HEK293 (cell line): ENCODE data around the gene LPP.

Source experiments
- CTCF ChIA-PET: fragments of 350-600 bp; formaldehyde crosslinking; extraction: SDS; loops from one replicate; lab custom pipeline; 2021; ENCODE audit warnings: antibody characterized with exemption; lab: Yijun Ruan, JAX
- POLR2A ChIA-PET: fragments of 300-600 bp; formaldehyde crosslinking; extraction: SDS; loops from one replicate; lab custom pipeline; 2020; ENCODE audit warnings: antibody characterized with exemption, inconsistent platforms; lab: Yijun Ruan, JAX
- H3K27ac ChIP-seq: fragments of 200-500 bp; sonication (Bioruptor generic); 2 replicates; pipeline ENCODE4 v1.5.1; 2014; ENCODE audit warnings: low read depth, low read length, control low read depth, inconsistent platforms; ENCODE audit errors: extremely low read depth
- H3K36me3 ChIP-seq, 2 experiments: fragments of 200-500 bp in 1 of 2; sonication (Bioruptor generic) in 1 of 2; 1 replicate in 1 of 2; 2 replicates in 1 of 2; pipeline ENCODE4 v1.5.1; 2014 to 2017; ENCODE audit warnings: inconsistent platforms in 2 of 2, low read length in 2 of 2; ENCODE audit not compliant: control insufficient read depth in 2 of 2, insufficient read depth in 1 of 2
- H3K4me1 ChIP-seq: fragments of 200-500 bp; sonication (Bioruptor generic); 2 replicates; pipeline ENCODE4 v1.5.1; 2014; ENCODE audit warnings: mild to moderate bottlenecking, low read length, inconsistent platforms; ENCODE audit not compliant: control insufficient read depth, insufficient read depth
- H3K4me3 ChIP-seq: 2 replicates; pipeline ENCODE4 v1.5.1; 2011; ENCODE audit warnings: low read depth, mild to moderate bottlenecking, control low read depth, low read length, moderate library complexity
- H3K9me3 ChIP-seq: fragments of 200-500 bp; sonication (Bioruptor generic); 2 replicates; pipeline ENCODE4 v1.5.1; 2014; ENCODE audit warnings: low read depth, low read length, inconsistent platforms; ENCODE audit not compliant: control insufficient read depth, insufficient read depth
- ZBTB17 ChIP-seq: fragments of 450-650 bp; formaldehyde crosslinking; IDR thresholded peaks from 2 replicates; pipeline ENCODE4 v1.5.1; 2016; ENCODE audit warnings: missing biosample characterization, missing genetic modification characterization
- ZFHX2 ChIP-seq: fragments of 450-650 bp; formaldehyde crosslinking; conservative IDR thresholded peaks from 2 replicates; pipeline ENCODE4 v1.5.1; 2016; ENCODE audit warnings: missing biosample characterization, missing genetic modification characterization
- ZNF292 ChIP-seq: fragments of 450-650 bp; formaldehyde crosslinking; IDR thresholded peaks from 2 replicates; pipeline ENCODE4 v1.5.1; 2016; ENCODE audit warnings: low read depth, missing biosample characterization, missing genetic modification characterization, borderline replicate concordance
- ZNF350 ChIP-seq: fragments of 450-650 bp; formaldehyde crosslinking; IDR thresholded peaks from 2 replicates; pipeline ENCODE4 v1.5.0; 2017; ENCODE audit warnings: missing biosample characterization, mild to moderate bottlenecking, missing genetic modification characterization
- ZNF600 ChIP-seq: fragments of 450-650 bp; formaldehyde crosslinking; IDR thresholded peaks from 2 replicates; pipeline ENCODE4 v1.5.1; 2016; ENCODE audit warnings: missing biosample characterization, missing genetic modification characterization
- ZNF677 ChIP-seq: fragments of 450-650 bp; IDR thresholded peaks from 2 replicates; pipeline ENCODE4 v1.5.0; 2018; ENCODE audit warnings: missing biosample characterization, mild to moderate bottlenecking, missing genetic modification characterization, moderate library complexity
- ZNF76 ChIP-seq: fragments of 450-650 bp; formaldehyde crosslinking; IDR thresholded peaks from 2 replicates; pipeline ENCODE4; 2016; ENCODE audit warnings: low read depth, missing biosample characterization, missing genetic modification characterization, borderline replicate concordance
- ZSCAN16 ChIP-seq: fragments of 450-650 bp; formaldehyde crosslinking; IDR thresholded peaks from 2 replicates; pipeline ENCODE4 v1.5.1; 2016; ENCODE audit warnings: missing biosample characterization, missing genetic modification characterization
- TF ChIP-seq, protein P1 (sequence below): fragments of 450-650 bp; IDR thresholded peaks from 2 replicates; pipeline ENCODE4 v1.5.1; 2018; ENCODE audit warnings: missing biosample characterization, mild to moderate bottlenecking, missing genetic modification characterization
- TF ChIP-seq, protein P2 (sequence below): fragments of 450-650 bp; formaldehyde crosslinking; IDR thresholded peaks from 2 replicates; pipeline ENCODE4 v1.5.1; 2016; ENCODE audit warnings: missing biosample characterization, missing genetic modification characterization
- TF ChIP-seq, protein P3 (sequence below): fragments of 450-650 bp; formaldehyde crosslinking; conservative IDR thresholded peaks from 2 replicates; pipeline ENCODE4 v1.5.1; 2016; ENCODE audit warnings: low read depth, missing biosample characterization, missing genetic modification characterization
- TF ChIP-seq, protein P4 (sequence below): fragments of 450-650 bp; formaldehyde crosslinking; IDR thresholded peaks from 2 replicates; pipeline ENCODE4 v1.5.1; 2016; ENCODE audit warnings: missing biosample characterization, missing genetic modification characterization
- TF ChIP-seq, protein P5 (sequence below): fragments of 450-650 bp; formaldehyde crosslinking; IDR thresholded peaks from 2 replicates; pipeline ENCODE4 v1.5.1; 2016; ENCODE audit warnings: missing biosample characterization, missing genetic modification characterization, borderline replicate concordance

Gene LPP

DNA sequence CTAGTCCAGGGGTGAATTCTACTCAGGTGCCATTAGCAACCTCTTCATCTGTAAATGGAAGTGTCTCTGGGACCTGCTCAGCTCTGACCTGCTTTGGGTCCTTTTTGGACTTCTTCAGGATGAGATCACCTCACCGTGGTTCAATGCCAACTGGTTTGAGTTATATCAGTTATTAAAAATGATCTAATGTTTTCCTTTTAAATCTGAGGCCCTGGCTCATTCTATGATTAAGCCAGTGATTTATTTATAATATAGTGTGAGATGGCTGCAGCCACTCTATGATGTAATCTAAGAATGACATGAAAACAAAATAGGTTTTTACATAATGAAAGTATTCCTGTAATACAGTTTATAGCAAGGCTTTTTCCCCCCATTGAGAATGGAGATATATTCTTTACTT lies 79.4 kb downstream of the LPP start (continued):
- TF ChIP-seq ZNF350 (tag by site-specific recombination) (no peak), ZFHX2 (tag by site-specific recombination) (no peak), ZBTB17 (no peak)
- TF ChIP-seq, protein P1, sequence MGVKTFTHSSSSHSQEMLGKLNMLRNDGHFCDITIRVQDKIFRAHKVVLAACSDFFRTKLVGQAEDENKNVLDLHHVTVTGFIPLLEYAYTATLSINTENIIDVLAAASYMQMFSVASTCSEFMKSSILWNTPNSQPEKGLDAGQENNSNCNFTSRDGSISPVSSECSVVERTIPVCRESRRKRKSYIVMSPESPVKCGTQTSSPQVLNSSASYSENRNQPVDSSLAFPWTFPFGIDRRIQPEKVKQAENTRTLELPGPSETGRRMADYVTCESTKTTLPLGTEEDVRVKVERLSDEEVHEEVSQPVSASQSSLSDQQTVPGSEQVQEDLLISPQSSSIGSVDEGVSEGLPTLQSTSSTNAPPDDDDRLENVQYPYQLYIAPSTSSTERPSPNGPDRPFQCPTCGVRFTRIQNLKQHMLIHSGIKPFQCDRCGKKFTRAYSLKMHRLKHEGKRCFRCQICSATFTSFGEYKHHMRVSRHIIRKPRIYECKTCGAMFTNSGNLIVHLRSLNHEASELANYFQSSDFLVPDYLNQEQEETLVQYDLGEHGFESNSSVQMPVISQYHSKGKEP (tag by site-specific recombination): no peak
- TF ChIP-seq, protein P2, sequence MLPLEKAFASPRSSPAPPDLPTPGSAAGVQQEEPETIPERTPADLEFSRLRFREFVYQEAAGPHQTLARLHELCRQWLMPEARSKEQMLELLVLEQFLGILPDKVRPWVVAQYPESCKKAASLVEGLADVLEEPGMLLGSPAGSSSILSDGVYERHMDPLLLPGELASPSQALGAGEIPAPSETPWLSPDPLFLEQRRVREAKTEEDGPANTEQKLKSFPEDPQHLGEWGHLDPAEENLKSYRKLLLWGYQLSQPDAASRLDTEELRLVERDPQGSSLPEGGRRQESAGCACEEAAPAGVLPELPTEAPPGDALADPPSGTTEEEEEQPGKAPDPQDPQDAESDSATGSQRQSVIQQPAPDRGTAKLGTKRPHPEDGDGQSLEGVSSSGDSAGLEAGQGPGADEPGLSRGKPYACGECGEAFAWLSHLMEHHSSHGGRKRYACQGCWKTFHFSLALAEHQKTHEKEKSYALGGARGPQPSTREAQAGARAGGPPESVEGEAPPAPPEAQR (tag by site-specific recombination): no peak

DNA sequence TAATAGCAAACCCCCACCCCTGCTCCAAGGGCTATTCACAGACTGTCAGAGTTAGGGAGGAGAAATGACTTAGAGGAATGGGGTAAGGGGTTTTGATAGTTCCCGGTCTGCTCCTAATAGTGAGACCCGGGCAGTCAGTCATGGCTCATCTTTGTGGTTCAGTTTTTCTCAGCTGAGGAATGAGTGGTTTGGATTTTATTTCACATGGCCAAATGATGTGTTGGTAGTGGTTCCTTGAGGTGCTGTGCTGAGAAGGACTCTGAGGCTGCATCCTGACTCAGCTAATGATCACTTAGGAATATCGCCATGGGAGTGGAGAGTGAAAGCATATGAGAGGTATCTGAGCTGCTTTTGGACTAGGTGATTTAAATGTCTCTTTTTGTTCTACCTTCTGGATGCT lies 80.2 kb downstream of the LPP start:
- ChIA-PET POLR2A (no interaction called here), CTCF (interaction anchor here (0.6 kb wide), 1 partner anchor 31 kb away, joined by 3 read pairs; no protein-coding TSS in a partner anchor)
- Histone ChIP-seq H3K4me1 (no peaks in the 10 kb centered on the region), H3K9me3 (no peaks in the 10 kb centered on the region), H3K4me3 (no peak overlapping the region), H3K27ac (no peak overlapping the region), H3K36me3 (no peaks in the 10 kb centered on the region)
- no peak for TF ChIP-seq ZNF76 (tag by site-specific recombination)
- TF ChIP-seq, protein P3, sequence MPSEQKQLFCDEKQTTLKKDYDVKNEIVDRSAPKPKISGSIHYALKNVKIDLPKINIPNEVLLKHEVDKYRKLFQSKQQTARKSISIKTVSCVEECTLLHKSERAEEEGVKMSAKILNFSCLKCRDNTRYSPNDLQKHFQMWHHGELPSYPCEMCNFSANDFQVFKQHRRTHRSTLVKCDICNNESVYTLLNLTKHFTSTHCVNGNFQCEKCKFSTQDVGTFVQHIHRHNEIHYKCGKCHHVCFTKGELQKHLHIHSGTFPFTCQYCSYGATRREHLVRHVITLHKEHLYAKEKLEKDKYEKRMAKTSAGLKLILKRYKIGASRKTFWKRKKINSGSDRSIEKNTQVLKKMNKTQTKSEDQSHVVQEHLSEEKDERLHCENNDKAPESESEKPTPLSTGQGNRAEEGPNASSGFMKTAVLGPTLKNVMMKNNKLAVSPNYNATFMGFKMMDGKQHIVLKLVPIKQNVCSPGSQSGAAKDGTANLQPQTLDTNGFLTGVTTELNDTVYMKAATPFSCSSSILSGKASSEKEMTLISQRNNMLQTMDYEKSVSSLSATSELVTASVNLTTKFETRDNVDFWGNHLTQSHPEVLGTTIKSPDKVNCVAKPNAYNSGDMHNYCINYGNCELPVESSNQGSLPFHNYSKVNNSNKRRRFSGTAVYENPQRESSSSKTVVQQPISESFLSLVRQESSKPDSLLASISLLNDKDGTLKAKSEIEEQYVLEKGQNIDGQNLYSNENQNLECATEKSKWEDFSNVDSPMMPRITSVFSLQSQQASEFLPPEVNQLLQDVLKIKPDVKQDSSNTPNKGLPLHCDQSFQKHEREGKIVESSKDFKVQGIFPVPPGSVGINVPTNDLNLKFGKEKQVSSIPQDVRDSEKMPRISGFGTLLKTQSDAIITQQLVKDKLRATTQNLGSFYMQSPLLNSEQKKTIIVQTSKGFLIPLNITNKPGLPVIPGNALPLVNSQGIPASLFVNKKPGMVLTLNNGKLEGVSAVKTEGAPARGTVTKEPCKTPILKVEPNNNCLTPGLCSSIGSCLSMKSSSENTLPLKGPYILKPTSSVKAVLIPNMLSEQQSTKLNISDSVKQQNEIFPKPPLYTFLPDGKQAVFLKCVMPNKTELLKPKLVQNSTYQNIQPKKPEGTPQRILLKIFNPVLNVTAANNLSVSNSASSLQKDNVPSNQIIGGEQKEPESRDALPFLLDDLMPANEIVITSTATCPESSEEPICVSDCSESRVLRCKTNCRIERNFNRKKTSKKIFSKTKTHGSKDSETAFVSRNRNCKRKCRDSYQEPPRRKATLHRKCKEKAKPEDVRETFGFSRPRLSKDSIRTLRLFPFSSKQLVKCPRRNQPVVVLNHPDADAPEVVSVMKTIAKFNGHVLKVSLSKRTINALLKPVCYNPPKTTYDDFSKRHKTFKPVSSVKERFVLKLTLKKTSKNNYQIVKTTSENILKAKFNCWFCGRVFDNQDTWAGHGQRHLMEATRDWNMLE (tag by site-specific recombination): no peak
- no peak for TF ChIP-seq ZSCAN16
- TF ChIP-seq ZNF677 (tag by site-specific recombination): no peak
- TF ChIP-seq, protein P4, sequence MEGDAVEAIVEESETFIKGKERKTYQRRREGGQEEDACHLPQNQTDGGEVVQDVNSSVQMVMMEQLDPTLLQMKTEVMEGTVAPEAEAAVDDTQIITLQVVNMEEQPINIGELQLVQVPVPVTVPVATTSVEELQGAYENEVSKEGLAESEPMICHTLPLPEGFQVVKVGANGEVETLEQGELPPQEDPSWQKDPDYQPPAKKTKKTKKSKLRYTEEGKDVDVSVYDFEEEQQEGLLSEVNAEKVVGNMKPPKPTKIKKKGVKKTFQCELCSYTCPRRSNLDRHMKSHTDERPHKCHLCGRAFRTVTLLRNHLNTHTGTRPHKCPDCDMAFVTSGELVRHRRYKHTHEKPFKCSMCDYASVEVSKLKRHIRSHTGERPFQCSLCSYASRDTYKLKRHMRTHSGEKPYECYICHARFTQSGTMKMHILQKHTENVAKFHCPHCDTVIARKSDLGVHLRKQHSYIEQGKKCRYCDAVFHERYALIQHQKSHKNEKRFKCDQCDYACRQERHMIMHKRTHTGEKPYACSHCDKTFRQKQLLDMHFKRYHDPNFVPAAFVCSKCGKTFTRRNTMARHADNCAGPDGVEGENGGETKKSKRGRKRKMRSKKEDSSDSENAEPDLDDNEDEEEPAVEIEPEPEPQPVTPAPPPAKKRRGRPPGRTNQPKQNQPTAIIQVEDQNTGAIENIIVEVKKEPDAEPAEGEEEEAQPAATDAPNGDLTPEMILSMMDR: no peak
- no peak for TF ChIP-seq ZFHX2 (tag by site-specific recombination)
- TF ChIP-seq ZNF292 (tag by site-specific recombination): no peak
- no peak for TF ChIP-seq ZNF600 (tag by site-specific recombination)
- TF ChIP-seq, protein P5, sequence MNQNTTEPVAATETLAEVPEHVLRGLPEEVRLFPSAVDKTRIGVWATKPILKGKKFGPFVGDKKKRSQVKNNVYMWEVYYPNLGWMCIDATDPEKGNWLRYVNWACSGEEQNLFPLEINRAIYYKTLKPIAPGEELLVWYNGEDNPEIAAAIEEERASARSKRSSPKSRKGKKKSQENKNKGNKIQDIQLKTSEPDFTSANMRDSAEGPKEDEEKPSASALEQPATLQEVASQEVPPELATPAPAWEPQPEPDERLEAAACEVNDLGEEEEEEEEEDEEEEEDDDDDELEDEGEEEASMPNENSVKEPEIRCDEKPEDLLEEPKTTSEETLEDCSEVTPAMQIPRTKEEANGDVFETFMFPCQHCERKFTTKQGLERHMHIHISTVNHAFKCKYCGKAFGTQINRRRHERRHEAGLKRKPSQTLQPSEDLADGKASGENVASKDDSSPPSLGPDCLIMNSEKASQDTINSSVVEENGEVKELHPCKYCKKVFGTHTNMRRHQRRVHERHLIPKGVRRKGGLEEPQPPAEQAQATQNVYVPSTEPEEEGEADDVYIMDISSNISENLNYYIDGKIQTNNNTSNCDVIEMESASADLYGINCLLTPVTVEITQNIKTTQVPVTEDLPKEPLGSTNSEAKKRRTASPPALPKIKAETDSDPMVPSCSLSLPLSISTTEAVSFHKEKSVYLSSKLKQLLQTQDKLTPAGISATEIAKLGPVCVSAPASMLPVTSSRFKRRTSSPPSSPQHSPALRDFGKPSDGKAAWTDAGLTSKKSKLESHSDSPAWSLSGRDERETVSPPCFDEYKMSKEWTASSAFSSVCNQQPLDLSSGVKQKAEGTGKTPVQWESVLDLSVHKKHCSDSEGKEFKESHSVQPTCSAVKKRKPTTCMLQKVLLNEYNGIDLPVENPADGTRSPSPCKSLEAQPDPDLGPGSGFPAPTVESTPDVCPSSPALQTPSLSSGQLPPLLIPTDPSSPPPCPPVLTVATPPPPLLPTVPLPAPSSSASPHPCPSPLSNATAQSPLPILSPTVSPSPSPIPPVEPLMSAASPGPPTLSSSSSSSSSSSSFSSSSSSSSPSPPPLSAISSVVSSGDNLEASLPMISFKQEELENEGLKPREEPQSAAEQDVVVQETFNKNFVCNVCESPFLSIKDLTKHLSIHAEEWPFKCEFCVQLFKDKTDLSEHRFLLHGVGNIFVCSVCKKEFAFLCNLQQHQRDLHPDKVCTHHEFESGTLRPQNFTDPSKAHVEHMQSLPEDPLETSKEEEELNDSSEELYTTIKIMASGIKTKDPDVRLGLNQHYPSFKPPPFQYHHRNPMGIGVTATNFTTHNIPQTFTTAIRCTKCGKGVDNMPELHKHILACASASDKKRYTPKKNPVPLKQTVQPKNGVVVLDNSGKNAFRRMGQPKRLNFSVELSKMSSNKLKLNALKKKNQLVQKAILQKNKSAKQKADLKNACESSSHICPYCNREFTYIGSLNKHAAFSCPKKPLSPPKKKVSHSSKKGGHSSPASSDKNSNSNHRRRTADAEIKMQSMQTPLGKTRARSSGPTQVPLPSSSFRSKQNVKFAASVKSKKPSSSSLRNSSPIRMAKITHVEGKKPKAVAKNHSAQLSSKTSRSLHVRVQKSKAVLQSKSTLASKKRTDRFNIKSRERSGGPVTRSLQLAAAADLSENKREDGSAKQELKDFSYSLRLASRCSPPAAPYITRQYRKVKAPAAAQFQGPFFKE (tag by site-specific recombination): no peak
